K562 (cell line): ENCODE results near the gene CDYL2. TPM values are rescaled to one million over a fixed set of nuclear protein-coding genes. Genes with fewer than 3 reads are reported as not detected.

ENCODE experiments used
- ATAC-seq: fragments of 200-7000 bp; cut with Tn5 transposase; 3 replicates; pipeline ENCODE4 v1.9.1; 2020; ENCODE audit warnings: moderate library complexity
- BruUV-seq: library from RNA; stranded (reverse); fragments of 400-500 nt; replicated peaks from 2 replicates; lab custom pipeline; 2021; lab: Mats Ljungman, UMichigan
- CTCF ChIA-PET: fragments of 300-600 bp; formaldehyde crosslinking; extraction: SDS; loops from one replicate; lab custom pipeline; 2021; ENCODE audit warnings: low intra/inter-chr PET ratio; lab: Yijun Ruan, JAX
- POLR2A ChIA-PET: fragments of 300-600, 350-650 bp; sonication (Branson Sonifier 250); formaldehyde crosslinking; extraction: SDS; loops from one replicate; lab custom pipeline; 2021; ENCODE audit warnings: antibody characterized with exemption, inconsistent platforms; lab: Yijun Ruan, JAX
- DNase-seq, 4 experiments: peaks; one replicate each; pipeline versions ENCODE4 v3.0.0 to v3.0.0-alpha.2; 2011 to 2018; ENCODE audit warnings: low spot score in 3 of 4, mixed read lengths in 3 of 4; ENCODE audit errors: extremely low read depth in 1 of 4
- FAIRE-seq: peaks from 2 replicates; lab custom pipeline; 2011; peaks lifted over from hg19 to GRCh38; lab: Jason Lieb, UNC
- H2AFZ ChIP-seq: 2 replicates; pipeline ENCODE4 v1.6.0; 2011; ENCODE audit warnings: low read depth, low read length, control low read depth, inconsistent platforms
- H3K27ac ChIP-seq: fragments of 200-600 bp; 3 replicates; pipeline ENCODE4 v1.8.0; 2011; ENCODE audit warnings: low read depth, mild to moderate bottlenecking, control low read depth, inconsistent platforms, low read length, moderate library complexity, mixed read lengths; ENCODE audit errors: extremely low read depth
- H3K27me3 ChIP-seq, 2 experiments: fragments of 300-600 bp in 1 of 2; 2 replicates in 1 of 2; 3 replicates in 1 of 2; pipeline versions ENCODE4 v1.6.0 to v1.8.0; 2011; ENCODE audit warnings: inconsistent platforms in 2 of 2, low read length in 2 of 2, mild to moderate bottlenecking in 1 of 2, mixed read lengths in 1 of 2, moderate library complexity in 1 of 2; ENCODE audit not compliant: control insufficient read depth in 2 of 2, insufficient read depth in 2 of 2
- H3K36me3 ChIP-seq: fragments of 300-600 bp; 3 replicates; pipeline ENCODE4 v1.8.0; 2011; ENCODE audit warnings: mild to moderate bottlenecking, low read length, inconsistent platforms; ENCODE audit not compliant: control insufficient read depth, insufficient read depth
- H3K4me1 ChIP-seq, 2 experiments: fragments of 200-600 bp in 1 of 2; replicated peaks in 1 of 2; 2 replicates in 1 of 2; 3 replicates in 1 of 2; pipeline versions ENCODE4 v1.5.1 to v1.8.0; 2011; ENCODE audit warnings: inconsistent platforms in 2 of 2, low read length in 2 of 2, mild to moderate bottlenecking in 1 of 2, mixed read lengths in 1 of 2, moderate library complexity in 1 of 2; ENCODE audit not compliant: control insufficient read depth in 2 of 2, insufficient read depth in 2 of 2
- H3K4me2 ChIP-seq: 2 replicates; pipeline ENCODE4 v1.6.1; 2011; ENCODE audit warnings: low read length, control low read depth, inconsistent platforms, mixed read lengths; ENCODE audit not compliant: insufficient read depth
- H3K4me3 ChIP-seq: fragments of 200-600 bp; sonication (generic), shearing (Covaris generic); 2 replicates; pipeline ENCODE4 v1.5.1; 2016; ENCODE audit warnings: control low read depth, inconsistent platforms
- H3K79me2 ChIP-seq: fragments of 200-600 bp; 3 replicates; pipeline ENCODE4 v1.8.0; 2011; ENCODE audit warnings: low read length, inconsistent platforms; ENCODE audit not compliant: control insufficient read depth, insufficient read depth
- H3K9ac ChIP-seq, 2 experiments: 2 replicates each; pipeline versions ENCODE4 v1.6.0 to v1.6.1; 2011; ENCODE audit warnings: low read depth in 2 of 2, low read length in 2 of 2, control low read depth in 1 of 2, inconsistent platforms in 1 of 2, mild to moderate bottlenecking in 1 of 2, mixed read lengths in 1 of 2; ENCODE audit not compliant: insufficient read depth in 1 of 2
- H3K9me1 ChIP-seq: one replicate; pipeline ENCODE4 v1.6.0; 2011; ENCODE audit warnings: inconsistent platforms, mild to moderate bottlenecking, low read length, moderate library complexity; ENCODE audit not compliant: control insufficient read depth, insufficient read depth
- H3K9me3 ChIP-seq: replicated peaks from 2 replicates; pipeline ENCODE4 v1.5.1; 2011; ENCODE audit warnings: low read depth, low read length, inconsistent platforms; ENCODE audit not compliant: control insufficient read depth, insufficient read depth
- H4K20me1 ChIP-seq: replicated peaks from 2 replicates; pipeline ENCODE4 v1.6.1; 2011; ENCODE audit warnings: low read length, inconsistent platforms, mixed read lengths; ENCODE audit not compliant: control insufficient read depth, insufficient read depth
- C11orf30 ChIP-seq: fragments of 450-650 bp; IDR thresholded peaks from 2 replicates; pipeline ENCODE4 v1.6.1; 2016; ENCODE audit warnings: low read depth, mild to moderate bottlenecking
- CHD2 ChIP-seq: IDR thresholded peaks from 2 replicates; pipeline ENCODE4 v1.6.1; 2011; ENCODE audit warnings: low read depth, low read length
- FOXK2 ChIP-seq, 2 experiments: fragments of 450-650 bp; IDR thresholded peaks in 1 of 2; conservative IDR thresholded peaks in 1 of 2; 2 replicates each; pipeline ENCODE4 v1.6.1; 2016; ENCODE audit warnings: low read depth in 2 of 2, mild to moderate bottlenecking in 1 of 2
- KHSRP ChIP-seq: fragments of 450-650 bp; IDR thresholded peaks from 2 replicates; pipeline ENCODE4 v1.6.1; 2017
- MAFF ChIP-seq: IDR thresholded peaks from 2 replicates; pipeline ENCODE4 v1.6.1; 2012; ENCODE audit warnings: low read length, improper control_type of control experiment
- MAFG ChIP-seq: fragments of 450-650 bp; conservative IDR thresholded peaks from 2 replicates; pipeline ENCODE4 v1.6.1; 2016; ENCODE audit warnings: missing genetic modification characterization, missing compliant biosample characterization
- MAFK ChIP-seq: IDR thresholded peaks from 2 replicates; pipeline ENCODE4 v1.6.1; 2011; ENCODE audit warnings: low read length, improper control_type of control experiment
- SAFB ChIP-seq: fragments of 200-400 bp; formaldehyde crosslinking; IDR thresholded peaks from 2 replicates; pipeline ENCODE4 v1.6.1; 2017; ENCODE audit warnings: low read depth, low read length, borderline replicate concordance
- TAL1 ChIP-seq: fragments of 450-650 bp; IDR thresholded peaks from 2 replicates; pipeline ENCODE4 v1.6.1; 2016; ENCODE audit warnings: mild to moderate bottlenecking
- XRCC3 ChIP-seq: fragments of 450-650 bp; IDR thresholded peaks from 2 replicates; pipeline ENCODE4 v1.6.1; 2017; ENCODE audit warnings: mild to moderate bottlenecking, moderate library complexity
- ZNF280B ChIP-seq: fragments of 250-450 bp; sonication (Bioruptor Pico); IDR thresholded peaks from 2 replicates; pipeline ENCODE4 v1.5.1; 2021; ENCODE audit warnings: mild to moderate bottlenecking
- ZNF316 ChIP-seq: fragments of 450-650 bp; IDR thresholded peaks from 2 replicates; pipeline ENCODE4 v1.6.1; 2016
- ZNF324 ChIP-seq: fragments of 250-450 bp; sonication (Bioruptor Pico); IDR thresholded peaks from 2 replicates; pipeline ENCODE4 v1.4.0; 2020; ENCODE audit warnings: mild to moderate bottlenecking
- ZNF609 ChIP-seq: sonication (generic); formaldehyde crosslinking; IDR thresholded peaks from 2 replicates; pipeline ENCODE4 v1.8.1; 2023; ENCODE audit warnings: missing genetic modification reagents, mild to moderate bottlenecking, borderline replicate concordance
- WGBS: fragments of 100-300 bp; shearing (Covaris generic); methylation state at CpG from one replicate; pipeline ENCODE4 v1.1.6; 2016; ENCODE audit warnings: low coverage, mixed read lengths; ENCODE audit not compliant: insufficient coverage; ENCODE audit errors: missing lambda C conversion rate; 5-methylcytosine and 5-hydroxymethylcytosine counted together
- in situ Hi-C: fragments of 300-500 bp; cut with MboI; formaldehyde crosslinking; loops from 4 replicates; pipeline ENCODE4 v1.15.0; 2018; ENCODE audit warnings: inconsistent platforms, mixed read lengths
- intact Hi-C: fragments of 100-400 bp; cut with micrococcal nuclease; formaldehyde crosslinking; loops from 2 replicates; pipeline ENCODE4 v1.14.2; 2022
- polyA plus RNA-seq, 8 experiments: library from polyadenylated mRNA; depleted of rRNA in 4 of 8; stranded (reverse) in 5 of 8; unstranded in 3 of 8; fragments of >200 nt; fragmentation: Nextera tagmentation in 2 of 8; fragmentation: Illumina TruSeq in 1 of 8; extraction: Ambion mirVana in 2 of 8; extraction: Trizol in 1 of 8; gene quantifications; 2 replicates each; pipeline versions ENCODE4 v1.2.1 to v1.2.3, GENCODE V29; 2011 to 2014; ENCODE audit warnings: inconsistent platforms in 1 of 8, missing spikeins in 1 of 8
- total RNA-seq, 7 experiments: library from RNA; depleted of rRNA in 6 of 7; stranded (reverse); fragments of >200 nt in 6 of 7; fragmentation: Illumina TruSeq in 2 of 7; extraction: Trizol in 2 of 7; gene quantifications; 2 replicates each; pipeline versions ENCODE4 v1.2.1 to v1.2.3, GENCODE V29; 2011 to 2021; ENCODE audit warnings: low replicate concordance in 1 of 7

CDYL2 gene
- total and polyA plus RNA-seq, 9 of the 15 experiments (the other 6 are each of a cell fraction or from before 2014, with no cell fraction given) = under 0.01 to 0.04 (median 0.01) TPM; not detected in 6

GRCh38 chr16:80825365-80825758 is 21.0 kb upstream of the CDYL2 start:
- no peak for DNase-seq
- in situ Hi-C loops = no loop called here
- H3K9me3 ChIP-seq = no peaks in the 10 kb centered on the region
- WGBS = 0% methylated on average over 1 of the region's 1 CpG
- no peak overlapping the region for H3K4me2 ChIP-seq
- H3K4me1 ChIP-seq = no peaks in the 10 kb centered on the region
- BruUV-seq = no TSS peak
- no peaks in the 10 kb centered on the region for H3K27me3 ChIP-seq
- H3K9ac ChIP-seq = no peak overlapping the region
- TF ChIP-seq MAFG (tag) = peak; percentile 86
- peak; percentile 39; the same call in 1 of the 2 replicates for TF ChIP-seq ZNF324 (CRISPR knock-in tag)
- no peak for TF ChIP-seq TAL1
- no peak for TF ChIP-seq FOXK2 (conservative IDR thresholded peaks at IDR 0.05 in 1 of 2, IDR thresholded peaks at IDR 0.05 in 1 of 2; ENCODE audit: low read depth in 2 of 2)
- peak; percentile 89 for TF ChIP-seq MAFK
- peak; percentile 88 for TF ChIP-seq MAFF
- no peak for TF ChIP-seq CHD2
- no peak for TF ChIP-seq ZNF280B (CRISPR knock-in tag)
- TF ChIP-seq ZNF609 (CRISPR knock-in tag) = no peak
- no peak for TF ChIP-seq KHSRP
- no peak for TF ChIP-seq SAFB
- TF ChIP-seq ZNF316 = peak; percentile 96
- TF ChIP-seq C11orf30 = peak; percentile 85
- TF ChIP-seq XRCC3 = no peak
- TF ChIP-seq, all 486 proteins: peak for 6
- ChIA-PET POLR2A (no interaction called here), CTCF (interaction anchor here (1.8 kb wide), 1 partner anchor 298 kb away, joined by 7 read pairs; no protein-coding TSS in a partner anchor)
- Histone ChIP-seq H3K4me3 (no peak overlapping the region), H4K20me1 (no peaks in the 10 kb centered on the region), H3K27ac (no peak overlapping the region), H3K79me2 (no peaks in the 10 kb centered on the region), H2AFZ (no peak overlapping the region), H3K9me1 (no peaks in the 10 kb centered on the region), H3K36me3 (no peaks in the 10 kb centered on the region)
- FAIRE-seq (no peak), ATAC-seq (no peak)
- intact Hi-C loops = no loop called here
